HepG2 (cell line): ENCODE data around the gene MVP. TPM values are rescaled to one million over a fixed set of nuclear protein-coding genes. Genes with fewer than 3 reads are reported as not detected.
A peak's percentile ranks its signal among the peaks of the same experiment; 100 is the strongest.

Experiments used
- CHCHD3 ChIP-seq: sonication (generic); formaldehyde crosslinking; IDR thresholded peaks from 2 replicates; pipeline ENCODE4 v1.8.0; 2022; ENCODE audit warnings: mild to moderate bottlenecking, missing genetic modification reagents, moderate library complexity
- CREM ChIP-seq, 2 experiments: sonication (generic) in 1 of 2; formaldehyde crosslinking in 1 of 2; IDR thresholded peaks; 2 replicates each; pipeline versions ENCODE4 v1.4.0 to v1.6.1; 2016 to 2020; ENCODE audit warnings: antibody characterized with exemption in 1 of 2, mild to moderate bottlenecking in 1 of 2, missing genetic modification reagents in 1 of 2
- FLYWCH1 ChIP-seq: sonication (generic); formaldehyde crosslinking; IDR thresholded peaks from 2 replicates; pipeline ENCODE4 v1.8.1; 2023; ENCODE audit warnings: mild to moderate bottlenecking, missing genetic modification reagents
- GABPA ChIP-seq, 2 experiments: IDR thresholded peaks; 2 replicates each; pipeline ENCODE4 v1.6.1; 2011 to 2016; ENCODE audit warnings: low read depth in 2 of 2, low read length in 1 of 2, missing biosample characterization in 1 of 2, missing genetic modification characterization in 1 of 2
- MIXL1 ChIP-seq: IDR thresholded peaks from 2 replicates; pipeline ENCODE4 v1.6.1; 2016
- NBN ChIP-seq: fragments of 450-650 bp; conservative IDR thresholded peaks from 2 replicates; pipeline ENCODE4 v1.6.1; 2017
- NFIC ChIP-seq: IDR thresholded peaks from 2 replicates; pipeline ENCODE4 v1.6.1; 2012; ENCODE audit warnings: mild to moderate bottlenecking, low read length, inconsistent platforms
- RBM22 ChIP-seq: fragments of 200-400 bp; formaldehyde crosslinking; optimal IDR thresholded peaks from 2 replicates; pipeline ENCODE3; 2017; ENCODE audit warnings: mild to moderate bottlenecking, low read length, moderate library complexity
- SP4 ChIP-seq: sonication (generic); formaldehyde crosslinking; IDR thresholded peaks from 2 replicates; pipeline ENCODE4 v1.8.1; 2023; ENCODE audit warnings: mild to moderate bottlenecking, missing genetic modification reagents
- TAF15 ChIP-seq: fragments of 200-400 bp; formaldehyde crosslinking; IDR thresholded peaks from one replicate; pipeline ENCODE4 v1.6.1; 2018; ENCODE audit warnings: mild to moderate bottlenecking, low read depth, low read length; ENCODE audit not compliant: poor library complexity, severe bottlenecking
- ZC3H4 ChIP-seq: sonication (generic); formaldehyde crosslinking; IDR thresholded peaks from 2 replicates; pipeline ENCODE4 v1.4.0; 2020; ENCODE audit warnings: missing genetic modification reagents, borderline replicate concordance
- ZNF256 ChIP-seq: sonication (generic); formaldehyde crosslinking; conservative IDR thresholded peaks from 2 replicates; pipeline ENCODE4 v1.4.0; 2020; ENCODE audit warnings: missing genetic modification reagents
- polyA plus RNA-seq, 8 experiments: library from polyadenylated mRNA; depleted of rRNA in 3 of 8; stranded (reverse) in 7 of 8; unstranded in 1 of 8; fragments of >200 nt; fragmentation: Illumina TruSeq in 4 of 8; extraction: Trizol in 4 of 8; gene quantifications; 2 replicates each; pipeline versions ENCODE4 v1.2.1 to v1.2.3, GENCODE V29; 2011 to 2016; ENCODE audit warnings: low read depth in 4 of 8, missing spikeins in 1 of 8, mixed read lengths in 1 of 8; ENCODE audit not compliant: insufficient read depth in 1 of 8
- total RNA-seq, 5 experiments: library from RNA; depleted of rRNA; stranded (reverse); fragments of >200 nt; fragmentation: Illumina TruSeq; extraction: Trizol; gene quantifications; 2 replicates each; pipeline ENCODE4 v1.2.3, GENCODE V29; 2016; ENCODE audit warnings: low read depth in 1 of 5
- TF ChIP-seq, protein P1 (sequence below): sonication (generic); formaldehyde crosslinking; IDR thresholded peaks from 2 replicates; pipeline ENCODE4 v1.4.0; 2020; ENCODE audit warnings: missing genetic modification reagents
- TF ChIP-seq, protein P2 (sequence below): sonication (generic); formaldehyde crosslinking; IDR thresholded peaks from 2 replicates; pipeline ENCODE4 v1.8.1; 2022; ENCODE audit warnings: mild to moderate bottlenecking, missing genetic modification reagents
- TF ChIP-seq, protein P3 (sequence below): sonication (generic); formaldehyde crosslinking; IDR thresholded peaks from 2 replicates; pipeline ENCODE4 v1.5.0; 2020; ENCODE audit warnings: missing genetic modification reagents, mild to moderate bottlenecking, borderline replicate concordance
- TF ChIP-seq, protein P4 (sequence below): sonication (generic); formaldehyde crosslinking; IDR thresholded peaks from 2 replicates; pipeline ENCODE4 v1.8.0; 2022; ENCODE audit warnings: mild to moderate bottlenecking, missing genetic modification reagents, moderate library complexity
- TF ChIP-seq, protein P5 (sequence below): sonication (generic); formaldehyde crosslinking; IDR thresholded peaks from 2 replicates; pipeline ENCODE4 v1.4.0; 2020; ENCODE audit warnings: missing genetic modification reagents, borderline replicate concordance
- TF ChIP-seq, protein P6 (sequence below): sonication (generic); formaldehyde crosslinking; IDR thresholded peaks from 2 replicates; pipeline ENCODE4 v1.5.1; 2020; ENCODE audit warnings: missing genetic modification reagents, mild to moderate bottlenecking, borderline replicate concordance
- TF ChIP-seq, protein P7 (sequence below): sonication (generic); formaldehyde crosslinking; IDR thresholded peaks from 2 replicates; pipeline ENCODE4 v1.9.0; 2021; ENCODE audit warnings: missing genetic modification reagents, borderline replicate concordance

MVP gene
- total and polyA plus RNA-seq, 2 of the 13 experiments (the other 11 are each of a cell fraction or from before 2014, with no cell fraction given), result 22.9 to 43.5 TPM

DNA sequence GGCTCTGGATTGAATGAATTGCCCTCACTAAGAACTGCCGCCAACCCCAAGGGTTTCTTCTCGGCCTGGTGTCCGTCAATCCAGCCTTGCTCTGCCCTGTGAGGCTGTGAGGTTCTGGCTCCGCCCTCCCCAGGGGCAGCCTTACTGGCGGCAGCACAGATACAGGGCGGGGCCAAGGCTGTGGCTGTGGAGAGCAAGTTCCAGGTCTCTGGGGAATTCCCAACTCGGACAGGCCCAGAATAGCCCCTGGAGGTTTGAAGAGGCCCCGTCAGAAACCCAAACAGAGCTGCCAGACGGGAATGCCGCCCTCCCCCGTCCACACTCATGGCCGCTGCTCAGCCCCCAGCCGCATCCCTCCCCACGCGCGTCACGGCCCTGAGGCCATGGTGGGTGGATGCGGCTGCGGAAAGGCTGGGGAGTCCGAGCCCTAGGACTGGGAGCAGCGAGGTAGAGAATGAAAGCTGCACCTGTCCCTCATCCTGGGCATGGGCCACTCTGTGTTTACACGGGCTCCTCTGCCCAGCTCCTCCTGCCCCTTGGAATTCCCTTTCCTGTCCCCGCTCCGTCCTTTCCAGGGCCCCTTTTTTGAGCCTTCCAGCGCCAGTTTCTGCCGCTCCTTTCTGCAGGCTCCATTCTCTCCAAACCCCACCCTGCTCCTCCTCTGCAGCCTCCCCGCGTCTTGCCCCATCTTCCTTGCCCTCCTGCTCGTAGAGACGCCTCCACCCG lies 8.9 kb upstream of the MVP start (continued):
- TF ChIP-seq, protein P1, sequence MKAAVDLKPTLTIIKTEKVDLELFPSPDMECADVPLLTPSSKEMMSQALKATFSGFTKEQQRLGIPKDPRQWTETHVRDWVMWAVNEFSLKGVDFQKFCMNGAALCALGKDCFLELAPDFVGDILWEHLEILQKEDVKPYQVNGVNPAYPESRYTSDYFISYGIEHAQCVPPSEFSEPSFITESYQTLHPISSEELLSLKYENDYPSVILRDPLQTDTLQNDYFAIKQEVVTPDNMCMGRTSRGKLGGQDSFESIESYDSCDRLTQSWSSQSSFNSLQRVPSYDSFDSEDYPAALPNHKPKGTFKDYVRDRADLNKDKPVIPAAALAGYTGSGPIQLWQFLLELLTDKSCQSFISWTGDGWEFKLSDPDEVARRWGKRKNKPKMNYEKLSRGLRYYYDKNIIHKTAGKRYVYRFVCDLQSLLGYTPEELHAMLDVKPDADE (CRISPR knock-in tag), result no peak; the same call in 1 of the 2 replicates
- TF ChIP-seq ZC3H4 (CRISPR knock-in tag), result peak; percentile 87; the same call in 1 of the 2 replicates
- TF ChIP-seq GABPA (IDR thresholded peaks at IDR 0.05; ENCODE audit: low read depth, low read length), result no peak
- peak; percentile 23; the same call in 1 of the 2 replicates for TF ChIP-seq GABPA (CRISPR knock-in tag; IDR thresholded peaks at IDR 0.05; ENCODE audit: low read depth)
- no peak for TF ChIP-seq NBN
- TF ChIP-seq, protein P2, sequence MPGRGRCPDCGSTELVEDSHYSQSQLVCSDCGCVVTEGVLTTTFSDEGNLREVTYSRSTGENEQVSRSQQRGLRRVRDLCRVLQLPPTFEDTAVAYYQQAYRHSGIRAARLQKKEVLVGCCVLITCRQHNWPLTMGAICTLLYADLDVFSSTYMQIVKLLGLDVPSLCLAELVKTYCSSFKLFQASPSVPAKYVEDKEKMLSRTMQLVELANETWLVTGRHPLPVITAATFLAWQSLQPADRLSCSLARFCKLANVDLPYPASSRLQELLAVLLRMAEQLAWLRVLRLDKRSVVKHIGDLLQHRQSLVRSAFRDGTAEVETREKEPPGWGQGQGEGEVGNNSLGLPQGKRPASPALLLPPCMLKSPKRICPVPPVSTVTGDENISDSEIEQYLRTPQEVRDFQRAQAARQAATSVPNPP (CRISPR knock-in tag), result no peak
- TF ChIP-seq, protein P3, sequence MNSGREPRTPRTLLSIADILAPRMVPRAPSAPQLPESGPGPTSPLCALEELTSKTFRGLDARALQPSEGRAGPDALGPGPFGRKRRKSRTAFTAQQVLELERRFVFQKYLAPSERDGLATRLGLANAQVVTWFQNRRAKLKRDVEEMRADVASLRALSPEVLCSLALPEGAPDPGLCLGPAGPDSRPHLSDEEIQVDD (CRISPR knock-in tag), result no peak
- TF ChIP-seq, protein P4, sequence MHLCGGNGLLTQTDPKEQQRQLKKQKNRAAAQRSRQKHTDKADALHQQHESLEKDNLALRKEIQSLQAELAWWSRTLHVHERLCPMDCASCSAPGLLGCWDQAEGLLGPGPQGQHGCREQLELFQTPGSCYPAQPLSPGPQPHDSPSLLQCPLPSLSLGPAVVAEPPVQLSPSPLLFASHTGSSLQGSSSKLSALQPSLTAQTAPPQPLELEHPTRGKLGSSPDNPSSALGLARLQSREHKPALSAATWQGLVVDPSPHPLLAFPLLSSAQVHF (CRISPR knock-in tag), result no peak
- TF ChIP-seq CREM (IDR thresholded peaks at IDR 0.05), result peak; percentile 40; the same call in 1 of the 2 replicates
- TF ChIP-seq CREM (CRISPR knock-in tag; IDR thresholded peaks at IDR 0.05), result no peak
- no peak for TF ChIP-seq NFIC
- TF ChIP-seq, protein P5, sequence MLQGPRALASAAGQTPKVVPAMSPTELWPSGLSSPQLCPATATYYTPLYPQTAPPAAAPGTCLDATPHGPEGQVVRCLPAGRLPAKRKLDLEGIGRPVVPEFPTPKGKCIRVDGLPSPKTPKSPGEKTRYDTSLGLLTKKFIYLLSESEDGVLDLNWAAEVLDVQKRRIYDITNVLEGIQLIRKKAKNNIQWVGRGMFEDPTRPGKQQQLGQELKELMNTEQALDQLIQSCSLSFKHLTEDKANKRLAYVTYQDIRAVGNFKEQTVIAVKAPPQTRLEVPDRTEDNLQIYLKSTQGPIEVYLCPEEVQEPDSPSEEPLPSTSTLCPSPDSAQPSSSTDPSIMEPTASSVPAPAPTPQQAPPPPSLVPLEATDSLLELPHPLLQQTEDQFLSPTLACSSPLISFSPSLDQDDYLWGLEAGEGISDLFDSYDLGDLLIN, result no peak
- TF ChIP-seq, protein P6, sequence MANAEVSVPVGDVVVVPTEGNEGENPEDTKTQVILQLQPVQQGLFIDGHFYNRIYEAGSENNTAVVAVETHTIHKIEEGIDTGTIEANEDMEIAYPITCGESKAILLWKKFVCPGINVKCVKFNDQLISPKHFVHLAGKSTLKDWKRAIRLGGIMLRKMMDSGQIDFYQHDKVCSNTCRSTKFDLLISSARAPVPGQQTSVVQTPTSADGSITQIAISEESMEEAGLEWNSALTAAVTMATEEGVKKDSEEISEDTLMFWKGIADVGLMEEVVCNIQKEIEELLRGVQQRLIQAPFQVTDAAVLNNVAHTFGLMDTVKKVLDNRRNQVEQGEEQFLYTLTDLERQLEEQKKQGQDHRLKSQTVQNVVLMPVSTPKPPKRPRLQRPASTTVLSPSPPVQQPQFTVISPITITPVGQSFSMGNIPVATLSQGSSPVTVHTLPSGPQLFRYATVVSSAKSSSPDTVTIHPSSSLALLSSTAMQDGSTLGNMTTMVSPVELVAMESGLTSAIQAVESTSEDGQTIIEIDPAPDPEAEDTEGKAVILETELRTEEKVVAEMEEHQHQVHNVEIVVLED (CRISPR knock-in tag), result peak; percentile 66; the same call in 1 of the 2 replicates
- TF ChIP-seq, protein P7, sequence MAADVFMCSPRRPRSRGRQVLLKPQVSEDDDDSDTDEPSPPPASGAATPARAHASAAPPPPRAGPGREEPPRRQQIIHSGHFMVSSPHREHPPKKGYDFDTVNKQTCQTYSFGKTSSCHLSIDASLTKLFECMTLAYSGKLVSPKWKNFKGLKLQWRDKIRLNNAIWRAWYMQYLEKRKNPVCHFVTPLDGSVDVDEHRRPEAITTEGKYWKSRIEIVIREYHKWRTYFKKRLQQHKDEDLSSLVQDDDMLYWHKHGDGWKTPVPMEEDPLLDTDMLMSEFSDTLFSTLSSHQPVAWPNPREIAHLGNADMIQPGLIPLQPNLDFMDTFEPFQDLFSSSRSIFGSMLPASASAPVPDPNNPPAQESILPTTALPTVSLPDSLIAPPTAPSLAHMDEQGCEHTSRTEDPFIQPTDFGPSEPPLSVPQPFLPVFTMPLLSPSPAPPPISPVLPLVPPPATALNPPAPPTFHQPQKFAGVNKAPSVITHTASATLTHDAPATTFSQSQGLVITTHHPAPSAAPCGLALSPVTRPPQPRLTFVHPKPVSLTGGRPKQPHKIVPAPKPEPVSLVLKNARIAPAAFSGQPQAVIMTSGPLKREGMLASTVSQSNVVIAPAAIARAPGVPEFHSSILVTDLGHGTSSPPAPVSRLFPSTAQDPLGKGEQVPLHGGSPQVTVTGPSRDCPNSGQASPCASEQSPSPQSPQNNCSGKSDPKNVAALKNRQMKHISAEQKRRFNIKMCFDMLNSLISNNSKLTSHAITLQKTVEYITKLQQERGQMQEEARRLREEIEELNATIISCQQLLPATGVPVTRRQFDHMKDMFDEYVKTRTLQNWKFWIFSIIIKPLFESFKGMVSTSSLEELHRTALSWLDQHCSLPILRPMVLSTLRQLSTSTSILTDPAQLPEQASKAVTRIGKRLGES (CRISPR knock-in tag), result no peak
- no peak for TF ChIP-seq MIXL1 (CRISPR knock-in tag)
- no peak for TF ChIP-seq CHCHD3
- TF ChIP-seq FLYWCH1 (CRISPR knock-in tag), result no peak
- TF ChIP-seq SP4 (CRISPR knock-in tag), result no peak
- no peak for TF ChIP-seq ZNF256 (CRISPR knock-in tag)
- peak; percentile 93 for TF ChIP-seq TAF15
- TF ChIP-seq RBM22, result peak; percentile 99
